IMR-90 (cell line): ENCODE results near the gene PNMA6E. TPM values are rescaled to one million over a fixed set of nuclear protein-coding genes. Genes with fewer than 3 reads are reported as not detected.

Experiments
- ATAC-seq: fragments of 200-7000 bp; cut with Tn5 transposase; 2 replicates; pipeline ENCODE4 v1.9.1; 2020; ENCODE audit warnings: low read depth, mild to moderate bottlenecking, moderate library complexity
- BruUV-seq: library from RNA; stranded (reverse); fragments of 400-500 nt; replicated peaks from 2 replicates; lab custom pipeline; 2021; lab: Mats Ljungman, UMichigan
- CTCF ChIA-PET: fragments of 300-600 bp; formaldehyde crosslinking; extraction: SDS; loops from one replicate; lab custom pipeline; 2021; ENCODE audit warnings: antibody characterized with exemption; lab: Yijun Ruan, JAX
- POLR2A ChIA-PET: fragments of 300-600 bp; sonication (Branson Sonifier 250); formaldehyde crosslinking; loops from one replicate; lab custom pipeline; 2022; ENCODE audit warnings: antibody characterized with exemption; ENCODE audit not compliant: unreplicated experiment; lab: Charles Lee
- DNase-seq: peaks from one replicate; pipeline ENCODE4 v3.0.0; 2013
- H2AFZ ChIP-seq: replicated peaks from 2 replicates; pipeline ENCODE3; 2013; ENCODE audit warnings: low read length, mild to moderate bottlenecking; ENCODE audit not compliant: poor library complexity
- H2AK5ac ChIP-seq: 2 replicates; pipeline ENCODE4 v1.6.1; 2013; ENCODE audit warnings: low read depth, low read length, inconsistent platforms
- H2AK9ac ChIP-seq: replicated peaks from 2 replicates; pipeline ENCODE3; 2013; ENCODE audit warnings: mild to moderate bottlenecking, low read depth, low read length, moderate library complexity; ENCODE audit not compliant: poor library complexity
- H2BK120ac ChIP-seq: 2 replicates; pipeline ENCODE4 v1.6.1; 2013; ENCODE audit warnings: low read depth, low read length, inconsistent platforms
- H2BK15ac ChIP-seq: 3 replicates; pipeline ENCODE4 v1.6.1; 2013; ENCODE audit warnings: low read depth, low read length, inconsistent platforms
- H2BK20ac ChIP-seq: 2 replicates; pipeline ENCODE4 v1.6.1; 2013; ENCODE audit warnings: low read depth, mild to moderate bottlenecking, inconsistent platforms, low read length, moderate library complexity
- H2BK5ac ChIP-seq: 2 replicates; pipeline ENCODE4 v1.6.1; 2013; ENCODE audit warnings: mild to moderate bottlenecking, low read depth, low read length, inconsistent platforms; ENCODE audit not compliant: poor library complexity, severe bottlenecking
- H3K14ac ChIP-seq: replicated peaks from 2 replicates; pipeline ENCODE4 v1.6.1; 2013; ENCODE audit warnings: low read depth, low read length, inconsistent platforms
- H3K18ac ChIP-seq: 2 replicates; pipeline ENCODE4 v1.6.1; 2013; ENCODE audit warnings: low read depth, low read length, control low read depth
- H3K23ac ChIP-seq: 2 replicates; pipeline ENCODE4 v1.6.1; 2013; ENCODE audit warnings: low read depth, low read length, inconsistent platforms
- H3K27ac ChIP-seq: 2 replicates; pipeline ENCODE4 v1.5.1; 2013; ENCODE audit warnings: mild to moderate bottlenecking, control low read depth, low read length; ENCODE audit not compliant: insufficient read depth
- H3K27me3 ChIP-seq: 2 replicates; pipeline ENCODE4 v1.6.1; 2013; ENCODE audit warnings: low read length; ENCODE audit not compliant: control insufficient read depth, insufficient read depth
- H3K36me3 ChIP-seq: 2 replicates; pipeline ENCODE4 v1.6.1; 2013; ENCODE audit warnings: low read length, mixed read lengths; ENCODE audit not compliant: control insufficient read depth, insufficient read depth
- H3K4ac ChIP-seq: 2 replicates; pipeline ENCODE4 v1.6.1; 2013; ENCODE audit warnings: low read depth, low read length, inconsistent platforms
- H3K4me1 ChIP-seq: 2 replicates; pipeline ENCODE4 v1.6.1; 2013; ENCODE audit warnings: low read length, mixed read lengths; ENCODE audit not compliant: control insufficient read depth, insufficient read depth
- H3K4me2 ChIP-seq: 2 replicates; pipeline ENCODE4 v1.6.1; 2013; ENCODE audit warnings: low read depth, mild to moderate bottlenecking, control low read depth, low read length, moderate library complexity
- H3K4me3 ChIP-seq: 2 replicates; pipeline ENCODE4 v1.5.1; 2013; ENCODE audit warnings: low read depth, mild to moderate bottlenecking, control low read depth, low read length, moderate library complexity; ENCODE audit not compliant: insufficient read depth
- H3K56ac ChIP-seq: 2 replicates; pipeline ENCODE4 v1.6.1; 2013; ENCODE audit warnings: low read length, inconsistent platforms; ENCODE audit not compliant: insufficient read depth; ENCODE audit errors: extremely low read depth
- H3K79me1 ChIP-seq, 2 experiments: 2 replicates each; pipeline ENCODE4 v1.6.1; 2013; ENCODE audit warnings: low read length in 2 of 2, inconsistent platforms in 1 of 2, low read depth in 1 of 2
- H3K9ac ChIP-seq: 2 replicates; pipeline ENCODE4 v1.6.1; 2013; ENCODE audit warnings: low read depth, low read length, control low read depth
- H3K9me1 ChIP-seq: 2 replicates; pipeline ENCODE4 v1.6.1; 2013; ENCODE audit warnings: low read length, inconsistent platforms; ENCODE audit not compliant: insufficient read depth
- H3K9me3 ChIP-seq: 2 replicates; pipeline ENCODE4 v1.6.1; 2013; ENCODE audit warnings: low read length; ENCODE audit not compliant: control insufficient read depth, insufficient read depth
- H4K20me1 ChIP-seq: 2 replicates; pipeline ENCODE4 v1.6.1; 2013; ENCODE audit warnings: low read length, inconsistent platforms; ENCODE audit not compliant: insufficient read depth
- H4K5ac ChIP-seq: 2 replicates; pipeline ENCODE4 v1.6.1; 2013; ENCODE audit warnings: mild to moderate bottlenecking, low read depth, low read length, control low read depth
- H4K8ac ChIP-seq, 2 experiments: 2 replicates each; pipeline ENCODE4 v1.6.1; 2013; ENCODE audit warnings: low read depth in 2 of 2, low read length in 2 of 2, control low read depth in 1 of 2, inconsistent platforms in 1 of 2
- H4K91ac ChIP-seq: 2 replicates; pipeline ENCODE4 v1.6.1; 2013; ENCODE audit warnings: low read depth, low read length, inconsistent platforms; ENCODE audit not compliant: insufficient read depth
- CEBPB ChIP-seq: IDR thresholded peaks from 2 replicates; pipeline ENCODE4 v1.6.1; 2012; ENCODE audit warnings: low read depth, low read length, improper control_type of control experiment
- FOS ChIP-seq: fragments of 150-350 bp; IDR thresholded peaks from 2 replicates; pipeline ENCODE4 v1.6.1; 2016; ENCODE audit warnings: low read depth, low read length
- MAFK ChIP-seq: IDR thresholded peaks from 2 replicates; pipeline ENCODE4 v1.6.1; 2012; ENCODE audit warnings: low read depth, low read length, improper control_type of control experiment
- MXI1 ChIP-seq: IDR thresholded peaks from 2 replicates; pipeline ENCODE4 v1.6.1; 2012; ENCODE audit warnings: low read depth, mild to moderate bottlenecking, low read length, moderate library complexity, borderline replicate concordance
- POLR2A ChIP-seq: IDR thresholded peaks from 2 replicates; pipeline ENCODE4 v1.6.1; 2012; ENCODE audit warnings: mild to moderate bottlenecking, low read depth, low read length
- RCOR1 ChIP-seq: IDR thresholded peaks from 2 replicates; pipeline ENCODE4 v1.6.1; 2012; ENCODE audit warnings: mild to moderate bottlenecking, low read length, improper control_type of control experiment; ENCODE audit not compliant: insufficient replicate concordance
- SMC3 ChIP-seq: fragments of 150-350 bp; IDR thresholded peaks from 2 replicates; pipeline ENCODE4 v1.6.1; 2016; ENCODE audit warnings: low read depth, mild to moderate bottlenecking, antibody characterized with exemption, low read length, moderate library complexity
- WGBS, 2 experiments: methylation state at CpG; one replicate each; pipeline versions ENCODE4 v1.1.5 to v1.1.7; 2013; ENCODE audit warnings: missing lambda C conversion rate in 2 of 2; ENCODE audit not compliant: insufficient read length in 1 of 2; ENCODE audit errors: extremely low coverage in 2 of 2; 5-methylcytosine and 5-hydroxymethylcytosine counted together
- dilution Hi-C: fragments of 300-500 bp; cut with HindIII; formaldehyde crosslinking; loops from one replicate; pipeline ENCODE4 v1.14.3; 2018; ENCODE audit warnings: low sequenced_read_pairs; ENCODE audit not compliant: unreplicated experiment
- in situ Hi-C: fragments of 300-500 bp; cut with MboI; formaldehyde crosslinking; loops from 3 replicates; pipeline ENCODE4 v1.14.3; 2019; ENCODE audit warnings: low sequenced_read_pairs, inconsistent platforms, mixed read lengths
- intact Hi-C: fragments of 100-400 bp; cut with micrococcal nuclease; formaldehyde crosslinking; loops from 2 replicates; pipeline ENCODE4 v1.10.0; 2022
- polyA plus RNA-seq, 3 experiments: library from polyadenylated mRNA; depleted of rRNA; stranded (reverse); fragments of >200 nt; gene quantifications; 2 replicates each; pipeline ENCODE4 v1.2.3, GENCODE V29; 2012; ENCODE audit warnings: low replicate concordance in 1 of 3
- total RNA-seq: library from RNA; depleted of rRNA; stranded (reverse); fragments of >200 nt; gene quantifications from 2 replicates; pipeline ENCODE4 v1.2.3, GENCODE V29; 2012
- TF ChIP-seq, protein P1 (sequence below): fragments of 150-350 bp; IDR thresholded peaks from 2 replicates; pipeline ENCODE4 v1.6.1; 2017; ENCODE audit warnings: mild to moderate bottlenecking, antibody characterized with exemption, low read length, low read depth

PNMA6E gene
- total and polyA plus RNA-seq, 2 of the 4 experiments (the other 2 are of a cell fraction) = not detected

- in situ Hi-C loops = loop anchor here (25.0 kb wide), 1 partner anchor 413 kb away; no protein-coding TSS in a partner anchor
- WGBS, 2 experiments = 73% methylated on average over 13 of the region's 26 CpGs; no CpG with 5 or more reads in 1 of the 2 experiments
These were observed 49.2 kb upstream of the PNMA6E start for GRCh38 chrX:153450114-153450948.

More at GRCh38 chrX:153450114-153450948, 49.2 kb upstream of the PNMA6E start:
- Histone ChIP-seq H2BK20ac (no peak overlapping the region), H2BK120ac (no peak overlapping the region), H3K9me3 (no peaks in the 10 kb centered on the region; the same call in 1 of the 2 replicates), H3K27me3 (no peaks in the 10 kb centered on the region), H2BK15ac (no peak overlapping the region), H4K5ac (no peak overlapping the region), H3K4me2 (no peak overlapping the region), H4K20me1 (no peaks in the 10 kb centered on the region; the same call in 1 of the 2 replicates), H4K8ac (no peak overlapping the region), H3K4me1 (no peaks in the 10 kb centered on the region), H3K36me3 (0 out of 2 replicates have a peak, but pooled peaks cover 2% of the 10 kb centered on the region), H2BK5ac (no peak overlapping the region), H2AK9ac (no peak overlapping the region), H2AFZ (no peak overlapping the region), H4K91ac (no peak overlapping the region), H3K56ac (no peak overlapping the region), H2AK5ac (no peak overlapping the region), H3K14ac (no peak overlapping the region), H3K18ac (no peak overlapping the region), H3K79me1 (no peaks in the 10 kb centered on the region), H3K27ac (no peak overlapping the region), H3K4ac (no peak overlapping the region), H3K23ac (no peak overlapping the region), H3K4me3 (no peak overlapping the region), H3K9ac (no peak overlapping the region), H3K9me1 (no peaks in the 10 kb centered on the region)
- no peak for TF ChIP-seq MAFK
- TF ChIP-seq, protein P1, sequence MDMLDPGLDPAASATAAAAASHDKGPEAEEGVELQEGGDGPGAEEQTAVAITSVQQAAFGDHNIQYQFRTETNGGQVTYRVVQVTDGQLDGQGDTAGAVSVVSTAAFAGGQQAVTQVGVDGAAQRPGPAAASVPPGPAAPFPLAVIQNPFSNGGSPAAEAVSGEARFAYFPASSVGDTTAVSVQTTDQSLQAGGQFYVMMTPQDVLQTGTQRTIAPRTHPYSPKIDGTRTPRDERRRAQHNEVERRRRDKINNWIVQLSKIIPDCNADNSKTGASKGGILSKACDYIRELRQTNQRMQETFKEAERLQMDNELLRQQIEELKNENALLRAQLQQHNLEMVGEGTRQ = no peak
- no peak for TF ChIP-seq SMC3
- TF ChIP-seq RCOR1 = no peak
- no peak for TF ChIP-seq CEBPB
- TF ChIP-seq MXI1 = no peak
- TF ChIP-seq FOS = no peak
- no peak for TF ChIP-seq POLR2A
- no TSS peak for BruUV-seq
- intact Hi-C loops = no loop called here
- CTCF ChIA-PET = no interaction called here
- ATAC-seq (no peak), DNase-seq (no peak)
- POLR2A ChIA-PET = no interaction called here
- dilution Hi-C loops = no loop called here
